Skeletal muscle tissue (tissue), 4 donors: ENCODE results near the gene IDH3G. TPM values are rescaled to one million over a fixed set of nuclear protein-coding genes. Genes with fewer than 3 reads are reported as not detected.
"Not testable (repeated sequence)": the region's sequence is repeated elsewhere in the genome, so short reads cannot be mapped to it uniquely, and the experiment has no call there.

Experiments
- H3K27ac ChIP-seq: one replicate; pipeline ENCODE4 v1.7.0; 2013; ENCODE audit warnings: mild to moderate bottlenecking, low read depth, low read length, inconsistent platforms
- H3K27me3 ChIP-seq, 3 donors: one replicate each; pipeline ENCODE4 v1.7.0; 2013; ENCODE audit warnings: low read length in 3 of 3; ENCODE audit not compliant: control insufficient read depth in 3 of 3, insufficient read depth in 3 of 3
- H3K36me3 ChIP-seq, 3 donors: one replicate each; pipeline ENCODE4 v1.7.0; 2013; ENCODE audit warnings: low read length in 3 of 3; ENCODE audit not compliant: control insufficient read depth in 3 of 3, insufficient read depth in 3 of 3
- H3K4me1 ChIP-seq, 3 donors: one replicate each; pipeline ENCODE4 v1.7.0; 2013; ENCODE audit warnings: low read length in 3 of 3, mild to moderate bottlenecking in 3 of 3; ENCODE audit not compliant: control insufficient read depth in 3 of 3, insufficient read depth in 3 of 3
- H3K4me3 ChIP-seq, 3 donors: one replicate each; pipeline ENCODE4 v1.7.0; 2013; ENCODE audit warnings: low read length in 3 of 3
- H3K9ac ChIP-seq, 3 donors: one replicate each; pipeline ENCODE4 v1.7.0; 2013; ENCODE audit warnings: low read length in 3 of 3, mild to moderate bottlenecking in 3 of 3, moderate library complexity in 2 of 3, low read depth in 1 of 3
- H3K9me3 ChIP-seq, 3 donors: one replicate each; pipeline ENCODE4 v1.7.0; 2013; ENCODE audit warnings: low read length in 3 of 3; ENCODE audit not compliant: control insufficient read depth in 3 of 3
- total RNA-seq: library from RNA; depleted of rRNA; stranded (reverse); fragments of >200 nt; gene quantifications from one replicate; pipeline ENCODE4 v1.2.3, GENCODE V29; 2014
- donor health status: Osteomylitis.

IDH3G gene
- total RNA-seq, 1 donor from 2014 or later = 25.1 TPM

DNA sequence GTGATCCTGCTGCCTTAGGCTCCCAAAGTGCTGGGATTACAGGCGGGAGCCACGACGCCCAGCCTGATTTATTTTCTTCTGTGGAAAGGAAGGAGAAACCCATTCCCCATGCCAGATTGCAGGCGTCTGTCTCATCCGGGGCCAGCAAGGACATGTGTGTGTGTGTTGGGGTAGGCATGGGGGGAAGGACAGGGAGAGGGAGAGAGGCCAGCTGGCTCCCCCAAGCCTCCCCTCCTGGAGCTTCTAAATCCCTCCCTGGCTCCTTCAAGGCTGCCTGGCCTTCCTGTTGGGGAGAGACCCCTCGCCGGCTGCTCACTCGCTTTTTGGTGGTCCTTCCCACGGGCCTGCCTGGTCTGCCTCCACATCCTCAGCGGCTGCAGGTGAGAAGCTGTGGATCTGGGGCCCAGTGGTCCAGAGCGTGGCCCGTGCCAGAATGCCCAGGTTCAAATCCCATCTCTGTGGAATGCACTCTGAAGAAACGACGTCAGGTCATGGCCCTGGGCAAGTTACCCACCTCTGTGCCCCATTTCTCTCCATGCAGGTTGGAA is 31.5 kb downstream of the IDH3G start:
- Histone ChIP-seq H3K9ac (no peak overlapping the region), H3K4me3 (no peak overlapping the region), H3K36me3 (no peaks in the 10 kb centered on the region), H3K27me3 (no peaks in the 10 kb centered on the region), H3K27ac (no peak overlapping the region), H3K4me1 (peaks cover 9 to 19% (median 13%) of the 10 kb centered on the region in 3 donors), H3K9me3 (no peaks in the 10 kb centered on the region)

DNA sequence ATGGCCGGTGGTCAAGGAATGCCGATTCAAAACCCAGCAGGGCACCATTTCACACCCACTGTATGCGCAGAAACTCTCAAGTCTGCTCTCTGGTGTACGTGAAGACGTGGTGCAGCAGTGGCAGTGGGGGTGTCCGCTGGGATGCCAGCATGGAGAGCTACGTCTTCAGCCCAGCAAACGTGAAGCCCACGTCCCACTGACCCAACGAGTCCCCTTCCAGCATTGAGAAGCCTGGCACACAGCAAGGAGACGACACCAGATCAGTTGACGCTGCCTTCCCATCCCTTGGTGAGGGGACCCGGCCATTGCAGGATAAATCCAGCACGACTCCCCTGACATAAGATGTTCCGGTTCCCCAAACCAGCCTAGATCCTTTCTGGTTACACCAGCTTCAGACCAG is 32.3 kb downstream of the IDH3G start:
- Histone ChIP-seq H3K27ac (no peak overlapping the region), H3K4me1 (peaks cover 7 to 15% (median 9%) of the 10 kb centered on the region in 3 donors), H3K27me3 (no peaks in the 10 kb centered on the region), H3K9me3 (no peaks in the 10 kb centered on the region), H3K36me3 (no peaks in the 10 kb centered on the region), H3K9ac (no peak overlapping the region), H3K4me3 (no peak overlapping the region)

DNA sequence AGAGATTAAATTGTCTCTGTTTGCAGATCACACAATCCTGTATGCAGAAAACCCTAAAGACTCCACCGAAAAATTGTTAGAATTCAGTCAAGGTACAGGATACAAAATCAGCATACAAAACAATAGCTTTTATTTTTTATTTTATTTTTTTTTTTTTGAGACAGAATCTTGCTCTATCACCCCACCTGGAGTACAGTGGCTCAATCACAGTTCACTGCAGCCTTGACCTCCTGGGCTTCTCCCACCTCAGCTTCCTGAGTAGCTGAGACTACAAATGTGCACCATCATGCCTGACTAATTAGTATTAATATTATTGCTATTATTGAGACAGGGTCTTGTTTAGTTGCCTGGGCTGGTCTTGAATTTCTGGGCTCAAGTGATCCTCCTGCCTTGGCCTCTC is 39.0 kb downstream of the IDH3G start:
- no peaks in the 10 kb centered on the region for H3K27me3 ChIP-seq
- no peak overlapping the region for H3K27ac ChIP-seq
- no peaks in the 10 kb centered on the region for H3K4me1 ChIP-seq
- H3K9me3 ChIP-seq = no peaks in the 10 kb centered on the region
- H3K4me3 ChIP-seq = no peak overlapping the region
- H3K9ac ChIP-seq = no peak overlapping the region
- no peaks in the 10 kb centered on the region for H3K36me3 ChIP-seq

DNA sequence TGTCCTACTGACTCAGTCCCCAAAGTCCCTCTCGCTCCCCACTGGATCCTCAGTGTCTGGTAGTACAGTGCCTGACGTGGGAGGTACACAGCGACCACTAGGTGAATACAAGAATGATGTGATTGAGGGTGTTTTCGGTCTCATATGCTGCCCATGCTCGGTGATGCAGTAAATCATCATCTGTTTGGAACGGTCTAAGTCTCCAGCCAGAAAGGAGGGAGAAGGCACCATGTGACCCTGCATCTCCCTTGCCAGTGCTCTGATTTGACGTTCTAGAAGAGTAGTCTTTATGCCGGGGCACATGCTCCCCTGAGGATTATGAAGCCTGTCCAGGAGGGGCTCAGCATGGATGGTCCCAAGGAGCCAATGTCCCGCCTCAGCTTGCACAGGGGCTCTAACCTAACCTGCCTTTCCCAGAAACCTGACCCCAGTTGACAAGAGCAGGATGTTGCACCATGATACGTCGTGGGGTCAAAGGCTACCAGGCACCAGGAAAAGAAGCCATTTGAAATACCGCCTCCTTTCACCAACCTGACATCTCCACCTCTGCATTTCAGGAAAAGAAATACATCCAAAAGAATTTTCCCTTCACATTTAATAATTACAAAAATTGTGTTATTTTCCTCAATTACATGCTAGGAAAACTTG is 43.9 kb downstream of the IDH3G start:
- Histone ChIP-seq H3K9ac (no peak overlapping the region), H3K27me3 (no peaks in the 10 kb centered on the region), H3K4me1 (no peaks in the 10 kb centered on the region)

GRCh38 chrX:153749017-153749416 is 45.2 kb downstream of the IDH3G start:
- H3K36me3 ChIP-seq, H3K27me3 ChIP-seq, H3K9ac ChIP-seq, H3K9me3 ChIP-seq, H3K27ac ChIP-seq, H3K4me1 ChIP-seq, H3K4me3 ChIP-seq: not testable (repeated sequence)

More for the DNA sequence above, 43.9 kb downstream of the IDH3G start:
- Histone ChIP-seq H3K36me3 (no peaks in the 10 kb centered on the region), H3K4me3 (no peak overlapping the region), H3K9me3 (no peaks in the 10 kb centered on the region), H3K27ac (no peak overlapping the region)

- not testable (repeated sequence) for H3K4me3 ChIP-seq, H3K27me3 ChIP-seq, H3K36me3 ChIP-seq, H3K9me3 ChIP-seq, H3K4me1 ChIP-seq, H3K9ac ChIP-seq, H3K27ac ChIP-seq
Measured at GRCh38 chrX:153746991-153747390, 47.2 kb downstream of the IDH3G start.

DNA sequence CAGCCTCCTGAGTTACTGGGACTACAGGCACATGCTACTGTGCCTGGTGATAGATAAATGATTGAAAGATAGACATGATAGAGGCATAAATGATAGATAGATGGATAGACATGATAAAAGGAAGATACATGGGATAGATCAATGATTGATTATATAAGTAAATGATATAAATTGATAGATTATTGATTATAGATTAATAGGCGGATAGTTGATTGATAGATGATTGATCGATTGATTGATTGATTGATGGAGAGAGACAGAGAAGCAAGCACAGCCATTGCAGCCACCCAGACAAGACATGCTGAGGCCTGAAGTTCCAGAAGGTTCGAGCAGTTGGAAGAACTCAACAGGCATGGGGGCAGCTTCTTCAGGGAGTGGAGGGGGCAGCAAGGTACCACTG is 47.8 kb downstream of the IDH3G start:
- H3K27ac ChIP-seq = no peak overlapping the region
- no peak overlapping the region for H3K4me3 ChIP-seq
- H3K36me3 ChIP-seq = no peaks in the 10 kb centered on the region
- H3K4me1 ChIP-seq = peaks cover 0 to 3% (median 0%) of the 10 kb centered on the region in 3 donors
- H3K9me3 ChIP-seq = no peaks in the 10 kb centered on the region
- H3K9ac ChIP-seq = no peak overlapping the region
- H3K27me3 ChIP-seq = no peaks in the 10 kb centered on the region

- not testable (repeated sequence) for H3K27me3 ChIP-seq, H3K9ac ChIP-seq, H3K27ac ChIP-seq, H3K4me1 ChIP-seq, H3K36me3 ChIP-seq, H3K4me3 ChIP-seq, H3K9me3 ChIP-seq
Measured at GRCh38 chrX:153745067-153745433, 49.1 kb downstream of the IDH3G start.

DNA sequence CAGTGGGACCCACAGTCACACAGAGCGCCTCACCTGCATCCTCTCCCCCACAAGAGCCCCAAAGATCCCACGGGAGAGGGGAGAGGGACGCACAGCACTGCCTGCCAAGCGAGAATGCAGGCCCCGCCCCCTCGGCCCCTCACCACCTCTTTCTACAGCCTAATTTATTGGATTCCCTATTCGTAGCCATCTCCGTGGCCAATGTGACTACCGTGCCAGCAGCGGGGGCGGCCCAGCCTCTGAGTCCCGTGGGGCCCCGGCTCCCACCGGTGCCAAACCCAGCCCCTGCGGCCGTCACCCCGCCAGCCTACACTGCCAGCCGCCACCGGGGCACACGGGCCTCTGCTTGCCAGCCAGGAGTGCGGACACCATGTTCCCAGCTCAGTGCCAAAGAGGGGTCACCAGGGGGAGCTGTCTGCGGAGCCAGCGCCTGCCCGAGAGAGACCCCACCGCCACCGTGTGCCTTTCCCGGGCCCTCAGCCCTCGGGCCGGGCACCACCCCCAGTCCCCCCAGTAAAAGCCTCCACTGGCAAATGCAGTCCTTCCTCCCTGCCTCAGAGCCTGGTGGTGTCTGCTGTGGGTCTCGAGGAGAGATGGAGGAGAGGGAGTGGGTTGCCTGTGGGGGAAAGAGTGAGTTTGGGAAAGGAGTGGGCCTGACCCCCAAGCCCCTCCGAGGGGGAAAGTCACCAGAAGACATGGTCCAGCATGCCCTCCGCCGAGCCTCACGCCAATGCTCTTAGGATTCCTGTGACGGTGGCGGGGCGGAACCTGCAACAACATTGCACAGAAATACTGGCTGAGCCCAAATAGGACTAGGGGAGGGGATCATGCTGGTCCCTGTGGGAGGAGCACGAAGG is 49.7 kb downstream of the IDH3G start:
- peaks cover 0 to 6% (median 0%) of the 10 kb centered on the region in 3 donors for H3K36me3 ChIP-seq
- peaks cover 0 to 4% (median 0%) of the 10 kb centered on the region in 3 donors for H3K27me3 ChIP-seq
- H3K9ac ChIP-seq = peak overlapping the region in 1 of 3 donors; percentile 8
- H3K27ac ChIP-seq = no peak overlapping the region
- H3K4me1 ChIP-seq = peaks cover 0 to 3% (median 0%) of the 10 kb centered on the region in 3 donors
- no peak overlapping the region for H3K4me3 ChIP-seq
- H3K9me3 ChIP-seq = no peaks in the 10 kb centered on the region
